HL-60 (cell line): ENCODE data around the gene OSM.

ENCODE experiments used
- CTCF ChIP-seq: IDR thresholded peaks from one replicate; pipeline ENCODE4 v1.5.1; 2011; ENCODE audit warnings: low read length, control low read depth, inconsistent platforms; ENCODE audit not compliant: insufficient read depth
- POLR2AphosphoS5 ChIP-seq: IDR thresholded peaks from 2 replicates; pipeline ENCODE4 v1.6.1; 2012; ENCODE audit warnings: low read depth

GRCh38 chr22:30217698-30218560, 48.7 kb downstream of the OSM start:
- no peak for TF ChIP-seq CTCF
- TF ChIP-seq POLR2AphosphoS5 = no peak
